Fibroblast of villous mesenchyme (primary cell): ENCODE measurements around the gene R3HDM2. TPM values are rescaled to one million over a fixed set of nuclear protein-coding genes. Genes with fewer than 3 reads are reported as not detected.

Experiments used
- DNase-seq: peaks from one replicate; pipeline ENCODE4 v3.0.0-alpha.2; 2010; ENCODE audit warnings: low read depth
- H3K4me3 ChIP-seq: 2 replicates; pipeline ENCODE4 v1.5.1; 2011; ENCODE audit warnings: low read depth, mild to moderate bottlenecking, low read length
- total RNA-seq: library from RNA; depleted of rRNA; stranded (reverse); fragments of >200 nt; gene quantifications from 2 replicates; pipeline ENCODE4 v1.2.3, GENCODE V29; 2012
- TF ChIP-seq, protein P1 (sequence below): IDR thresholded peaks from 2 replicates; pipeline ENCODE4 v1.5.1; 2012; ENCODE audit warnings: low read depth, mild to moderate bottlenecking, low read length; ENCODE audit not compliant: insufficient read depth

Gene R3HDM2
- total RNA-seq, 1 donor = 19.0 TPM

DNA sequence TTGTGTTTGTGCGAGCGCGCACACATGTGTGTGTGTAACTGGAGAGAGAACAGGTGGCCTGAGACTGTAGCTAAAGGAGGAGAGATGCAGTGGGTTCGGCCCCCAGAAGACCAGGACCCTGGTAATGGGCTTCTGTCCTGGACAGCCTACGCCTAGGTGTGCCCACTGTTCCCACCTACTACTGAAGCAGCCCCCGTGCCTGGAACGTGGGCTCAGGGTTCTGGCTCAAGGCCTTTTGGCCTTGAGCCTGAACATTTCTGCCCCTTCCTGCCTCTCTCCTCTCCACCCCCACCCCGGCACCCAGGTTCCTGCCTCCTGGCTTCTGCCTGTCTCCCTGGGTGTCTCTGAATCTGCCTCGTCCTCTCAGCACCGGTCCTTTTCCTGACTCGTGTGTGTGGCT, 215.8 kb downstream of the R3HDM2 start:
- no peak overlapping the region for H3K4me3 ChIP-seq
- DNase-seq = no peak
- TF ChIP-seq, protein P1, sequence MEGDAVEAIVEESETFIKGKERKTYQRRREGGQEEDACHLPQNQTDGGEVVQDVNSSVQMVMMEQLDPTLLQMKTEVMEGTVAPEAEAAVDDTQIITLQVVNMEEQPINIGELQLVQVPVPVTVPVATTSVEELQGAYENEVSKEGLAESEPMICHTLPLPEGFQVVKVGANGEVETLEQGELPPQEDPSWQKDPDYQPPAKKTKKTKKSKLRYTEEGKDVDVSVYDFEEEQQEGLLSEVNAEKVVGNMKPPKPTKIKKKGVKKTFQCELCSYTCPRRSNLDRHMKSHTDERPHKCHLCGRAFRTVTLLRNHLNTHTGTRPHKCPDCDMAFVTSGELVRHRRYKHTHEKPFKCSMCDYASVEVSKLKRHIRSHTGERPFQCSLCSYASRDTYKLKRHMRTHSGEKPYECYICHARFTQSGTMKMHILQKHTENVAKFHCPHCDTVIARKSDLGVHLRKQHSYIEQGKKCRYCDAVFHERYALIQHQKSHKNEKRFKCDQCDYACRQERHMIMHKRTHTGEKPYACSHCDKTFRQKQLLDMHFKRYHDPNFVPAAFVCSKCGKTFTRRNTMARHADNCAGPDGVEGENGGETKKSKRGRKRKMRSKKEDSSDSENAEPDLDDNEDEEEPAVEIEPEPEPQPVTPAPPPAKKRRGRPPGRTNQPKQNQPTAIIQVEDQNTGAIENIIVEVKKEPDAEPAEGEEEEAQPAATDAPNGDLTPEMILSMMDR = no peak

DNA sequence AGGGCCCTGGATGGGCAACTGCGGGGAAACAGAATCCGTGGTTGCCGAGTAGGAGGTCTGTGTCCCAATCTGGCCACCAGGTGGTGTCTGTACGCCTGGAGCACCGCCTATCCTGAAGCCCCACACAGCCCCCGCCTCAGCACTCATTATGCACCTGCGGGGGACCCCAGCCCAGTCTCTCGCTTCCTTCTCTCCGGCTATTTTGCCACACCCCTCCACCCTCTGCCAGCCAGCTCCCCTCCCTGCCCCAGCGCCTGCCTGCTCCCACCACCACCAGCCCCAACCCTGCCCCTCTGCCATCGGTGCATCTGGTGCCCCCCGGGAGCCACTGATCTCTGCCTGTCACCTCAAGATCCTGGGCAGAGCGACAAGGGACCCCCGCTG, 216.5 kb downstream of the R3HDM2 start:
- H3K4me3 ChIP-seq = no peak overlapping the region
- TF ChIP-seq, protein P1 = peak; percentile 77
- peak; percentile 61 for DNase-seq

DNA sequence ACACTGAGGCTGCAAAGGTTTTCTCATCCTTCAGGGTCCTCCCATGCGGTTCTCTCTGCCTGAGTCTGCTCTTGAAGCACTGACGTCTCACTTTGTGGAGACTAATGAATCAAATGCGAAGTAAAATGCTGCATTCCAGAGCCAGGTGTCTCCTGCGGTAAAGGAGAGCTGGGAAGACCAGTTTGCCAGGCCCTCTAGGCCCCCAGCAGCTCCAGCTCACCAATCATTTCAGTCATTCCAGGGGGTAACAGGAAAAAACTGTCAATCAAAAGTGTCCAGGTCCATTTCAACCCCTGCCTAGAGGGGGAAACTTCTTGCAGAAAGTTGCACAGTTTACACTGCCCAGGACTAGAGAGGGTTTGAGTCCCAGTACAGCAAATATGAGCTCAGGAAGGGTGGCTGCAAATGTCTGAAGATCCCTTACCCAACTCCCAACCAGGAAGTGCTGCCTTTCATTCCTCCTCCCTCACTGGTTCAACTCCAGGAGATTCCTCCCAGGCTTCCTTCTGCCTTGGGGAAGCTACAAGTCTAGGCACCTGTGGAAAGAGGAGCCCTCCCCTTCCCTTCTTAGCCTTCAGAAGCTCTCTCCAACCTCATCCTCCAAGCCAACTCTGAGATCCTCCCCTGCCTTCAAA, 217.0 kb downstream of the R3HDM2 start:
- H3K4me3 ChIP-seq = no peak overlapping the region
- TF ChIP-seq, protein P1 = no peak
- DNase-seq = no peak

DNA sequence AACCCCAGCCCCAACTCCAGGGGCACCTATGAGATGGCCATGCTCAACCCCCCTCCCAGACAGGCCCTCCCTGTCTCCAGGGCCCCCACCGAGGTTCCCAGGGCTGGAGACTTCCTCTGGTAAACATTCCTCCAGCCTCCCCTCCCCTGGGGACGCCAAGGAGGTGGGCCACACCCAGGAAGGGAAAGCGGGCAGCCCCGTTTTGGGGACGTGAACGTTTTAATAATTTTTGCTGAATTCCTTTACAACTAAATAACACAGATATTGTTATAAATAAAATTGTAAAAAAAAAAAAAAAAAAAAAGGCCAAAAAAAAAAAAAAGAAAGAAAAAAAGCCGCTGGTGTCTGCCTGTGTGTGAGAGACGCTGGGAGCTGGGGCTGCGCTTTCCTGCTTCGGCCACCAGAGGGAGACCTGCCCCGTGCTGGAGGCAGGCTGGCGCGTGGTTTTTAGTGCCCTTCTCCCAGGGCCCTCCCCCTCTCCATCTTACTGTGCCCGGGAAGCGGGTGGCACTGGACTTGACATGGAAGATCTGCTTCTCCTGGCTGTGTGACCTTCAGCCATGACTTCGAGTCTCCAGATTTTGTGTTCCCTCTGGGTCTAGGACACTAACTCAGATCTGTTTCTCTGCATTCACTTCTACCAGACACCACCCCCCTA, 217.7 kb downstream of the R3HDM2 start:
- no peak overlapping the region for H3K4me3 ChIP-seq
- DNase-seq = peak; percentile 85
- TF ChIP-seq, protein P1 = peak; percentile 93

DNA sequence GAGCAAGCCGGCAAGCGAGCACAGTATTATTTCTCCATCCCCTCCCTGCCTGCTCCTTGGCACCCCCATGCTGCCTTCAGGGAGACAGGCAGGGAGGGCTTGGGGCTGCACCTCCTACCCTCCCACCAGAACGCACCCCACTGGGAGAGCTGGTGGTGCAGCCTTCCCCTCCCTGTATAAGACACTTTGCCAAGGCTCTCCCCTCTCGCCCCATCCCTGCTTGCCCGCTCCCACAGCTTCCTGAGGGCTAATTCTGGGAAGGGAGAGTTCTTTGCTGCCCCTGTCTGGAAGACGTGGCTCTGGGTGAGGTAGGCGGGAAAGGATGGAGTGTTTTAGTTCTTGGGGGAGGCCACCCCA, 218.2 kb downstream of the R3HDM2 start:
- DNase-seq = no peak
- H3K4me3 ChIP-seq = no peak overlapping the region
- TF ChIP-seq, protein P1 = no peak

DNA sequence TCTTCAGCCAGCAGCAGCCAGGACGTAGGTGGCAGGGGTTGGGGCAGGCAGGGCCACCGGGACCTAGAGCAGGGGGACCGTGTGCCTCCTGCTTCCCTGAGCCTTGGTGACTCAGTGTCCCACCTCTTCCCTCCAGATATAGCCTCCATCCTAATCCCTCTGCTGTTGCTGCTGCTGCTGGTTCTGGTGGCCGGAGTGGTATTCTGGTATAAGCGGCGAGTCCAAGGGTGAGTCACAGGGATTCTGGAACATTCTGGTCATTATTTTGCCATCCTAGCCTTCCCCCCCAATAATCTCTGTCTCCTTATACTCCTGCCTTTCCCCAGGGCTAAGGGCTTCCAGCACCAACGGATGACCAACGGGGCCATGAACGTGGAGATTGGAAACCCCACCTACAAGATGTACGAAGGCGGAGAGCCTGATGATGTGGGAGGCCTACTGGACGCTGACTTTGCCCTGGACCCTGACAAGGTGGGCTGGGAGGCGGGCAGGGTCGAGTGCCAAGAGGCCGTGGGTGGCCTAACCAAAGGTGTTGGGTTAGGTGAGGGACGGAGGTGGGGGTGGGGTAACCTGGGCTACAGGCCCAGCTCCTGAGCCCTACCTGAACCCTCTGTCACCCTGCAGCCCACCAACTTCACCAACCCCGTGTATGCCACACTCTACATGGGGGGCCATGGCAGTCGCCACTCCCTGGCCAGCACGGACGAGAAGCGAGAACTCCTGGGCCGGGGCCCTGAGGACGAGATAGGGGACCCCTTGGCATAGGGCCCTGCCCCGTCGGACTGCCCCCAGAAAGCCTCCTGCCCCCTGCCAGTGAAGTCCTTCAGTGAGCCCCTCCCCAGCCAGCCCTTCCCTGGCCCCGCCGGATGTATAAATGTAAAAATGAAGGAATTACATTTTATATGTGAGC, 218.8 kb downstream of the R3HDM2 start:
- no peak for DNase-seq
- H3K4me3 ChIP-seq = no peak overlapping the region
- TF ChIP-seq, protein P1 = peak; percentile 12
